GM12801 (cell line): Measurements from ENCODE around the gene OVAAL.

Source experiments
- CTCF ChIP-seq: IDR thresholded peaks from one replicate; pipeline ENCODE4 v1.5.1; 2011; ENCODE audit warnings: control low read depth; ENCODE audit not compliant: insufficient read length; ENCODE audit errors: extremely low read depth

The OVAAL gene

GRCh38 chr1:180593382-180593781, 34.6 kb downstream of the OVAAL start:
- no peak for TF ChIP-seq CTCF

- no peak for TF ChIP-seq CTCF
Observed at GRCh38 chr1:180594723-180595122, 36.0 kb downstream of the OVAAL start.

- TF ChIP-seq CTCF: no peak
Observed at GRCh38 chr1:180595966-180596365, 37.2 kb downstream of the OVAAL start.

- TF ChIP-seq CTCF: no peak
Observed at GRCh38 chr1:180597520-180597919, 38.8 kb downstream of the OVAAL start.

GRCh38 chr1:180598333-180598974, 39.7 kb downstream of the OVAAL start:
- no peak for TF ChIP-seq CTCF

- no peak for TF ChIP-seq CTCF
Observed at GRCh38 chr1:180600343-180600742, 41.6 kb downstream of the OVAAL start.

- no peak for TF ChIP-seq CTCF
Observed at GRCh38 chr1:180601512-180601911, 42.7 kb downstream of the OVAAL start.

GRCh38 chr1:180603223-180603849, 44.6 kb downstream of the OVAAL start:
- TF ChIP-seq CTCF: no peak
